ENCODE results near the gene GHR.

- no peak for TF ChIP-seq CTCF (IDR thresholded peaks at IDR 0.05)
- no peak for TF ChIP-seq POLR2A (IDR thresholded peaks at IDR 0.05)
- TF ChIP-seq EP300 (IDR thresholded peaks at IDR 0.05) = no peak
- TF ChIP-seq POLR2AphosphoS5 (IDR thresholded peaks at IDR 0.05) = no peak
Measured at GRCh38 chr5:42553461-42553860, 130.2 kb downstream of the GHR start.
